ENCODE measurements around the gene PRDM16.

PRDM16 gene

GRCh38 chr1:3359351-3359750 lies 290.3 kb downstream of the PRDM16 start:
- DNase-seq (ENCODE audit: low read depth), result no peak
- H3K4me3 ChIP-seq (ENCODE audit: low read depth, low read length), result no peak overlapping the region
- TF ChIP-seq, protein P1, sequence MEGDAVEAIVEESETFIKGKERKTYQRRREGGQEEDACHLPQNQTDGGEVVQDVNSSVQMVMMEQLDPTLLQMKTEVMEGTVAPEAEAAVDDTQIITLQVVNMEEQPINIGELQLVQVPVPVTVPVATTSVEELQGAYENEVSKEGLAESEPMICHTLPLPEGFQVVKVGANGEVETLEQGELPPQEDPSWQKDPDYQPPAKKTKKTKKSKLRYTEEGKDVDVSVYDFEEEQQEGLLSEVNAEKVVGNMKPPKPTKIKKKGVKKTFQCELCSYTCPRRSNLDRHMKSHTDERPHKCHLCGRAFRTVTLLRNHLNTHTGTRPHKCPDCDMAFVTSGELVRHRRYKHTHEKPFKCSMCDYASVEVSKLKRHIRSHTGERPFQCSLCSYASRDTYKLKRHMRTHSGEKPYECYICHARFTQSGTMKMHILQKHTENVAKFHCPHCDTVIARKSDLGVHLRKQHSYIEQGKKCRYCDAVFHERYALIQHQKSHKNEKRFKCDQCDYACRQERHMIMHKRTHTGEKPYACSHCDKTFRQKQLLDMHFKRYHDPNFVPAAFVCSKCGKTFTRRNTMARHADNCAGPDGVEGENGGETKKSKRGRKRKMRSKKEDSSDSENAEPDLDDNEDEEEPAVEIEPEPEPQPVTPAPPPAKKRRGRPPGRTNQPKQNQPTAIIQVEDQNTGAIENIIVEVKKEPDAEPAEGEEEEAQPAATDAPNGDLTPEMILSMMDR (IDR thresholded peaks at IDR 0.05; ENCODE audit: low read depth, low read length, missing control alignments), result no peak

- TF ChIP-seq, protein P1 (IDR thresholded peaks at IDR 0.05; ENCODE audit: low read depth, low read length, missing control alignments), result no peak
- DNase-seq (ENCODE audit: low read depth), result no peak
- H3K4me3 ChIP-seq (ENCODE audit: low read depth, low read length), result no peak overlapping the region
Observed at GRCh38 chr1:3359756-3360440, 290.9 kb downstream of the PRDM16 start.

DNA sequence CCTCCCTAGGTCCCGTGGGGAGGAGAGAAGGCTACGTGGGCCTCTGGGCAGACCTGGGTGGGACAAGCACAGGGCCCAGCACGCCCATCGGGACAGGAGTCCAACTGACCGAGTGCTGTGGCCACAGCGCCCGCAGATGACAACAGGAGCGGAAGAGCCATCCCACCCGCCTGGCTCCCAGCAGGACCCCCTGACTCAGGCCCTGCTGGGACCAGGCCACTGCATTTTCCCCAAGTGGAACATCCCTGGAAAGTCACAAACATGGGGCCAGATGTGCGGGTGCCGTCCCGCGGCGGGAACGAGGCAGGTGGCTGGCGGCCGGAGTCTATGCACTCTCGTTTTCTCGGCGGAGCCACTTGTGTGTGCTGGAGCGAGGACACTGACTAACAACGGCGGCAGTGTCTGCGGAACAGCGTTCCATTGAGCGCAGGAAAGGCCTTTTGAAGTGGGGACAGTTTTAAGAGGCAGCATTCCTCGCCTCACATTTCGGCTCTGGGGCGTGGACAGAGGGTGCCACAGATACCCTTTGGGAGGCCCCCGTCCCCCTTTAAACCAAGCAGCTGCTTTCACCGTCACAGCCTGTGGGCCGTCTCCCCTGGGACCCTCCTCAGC lies 291.7 kb downstream of the PRDM16 start:
- TF ChIP-seq, protein P1 (IDR thresholded peaks at IDR 0.05; ENCODE audit: low read depth, low read length, missing control alignments), result no peak
- no peak overlapping the region for H3K4me3 ChIP-seq (ENCODE audit: low read depth, low read length)
- DNase-seq (ENCODE audit: low read depth), result no peak

- TF ChIP-seq, protein P1 (IDR thresholded peaks at IDR 0.05; ENCODE audit: low read depth, low read length, missing control alignments), result no peak
- no peak for DNase-seq (ENCODE audit: low read depth)
- H3K4me3 ChIP-seq (ENCODE audit: low read depth, low read length), result no peak overlapping the region
Observed at GRCh38 chr1:3363023-3363422, 294.0 kb downstream of the PRDM16 start.

DNA sequence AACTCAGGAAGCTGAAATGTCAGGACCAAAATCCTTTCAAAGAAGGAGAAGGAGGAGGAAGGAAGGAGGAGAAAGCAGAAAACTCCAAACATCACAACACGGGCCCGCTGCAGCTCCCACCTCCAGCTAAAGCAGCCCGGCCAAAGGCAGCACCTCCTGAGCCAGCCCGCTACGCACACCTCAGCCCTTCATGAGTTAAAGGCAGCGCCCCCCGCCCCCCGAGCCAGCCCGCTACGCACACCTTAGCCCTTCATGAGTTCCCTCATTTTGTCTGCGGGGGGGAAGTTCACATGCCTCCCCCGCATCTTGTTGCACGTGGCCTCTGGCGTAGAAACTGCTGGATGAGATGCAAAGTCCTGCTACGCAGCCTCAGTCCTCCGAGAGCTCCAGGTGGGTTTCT lies 294.8 kb downstream of the PRDM16 start:
- no peak for DNase-seq (ENCODE audit: low read depth)
- no peak overlapping the region for H3K4me3 ChIP-seq (ENCODE audit: low read depth, low read length)
- TF ChIP-seq, protein P1 (IDR thresholded peaks at IDR 0.05; ENCODE audit: low read depth, low read length, missing control alignments), result no peak

DNA sequence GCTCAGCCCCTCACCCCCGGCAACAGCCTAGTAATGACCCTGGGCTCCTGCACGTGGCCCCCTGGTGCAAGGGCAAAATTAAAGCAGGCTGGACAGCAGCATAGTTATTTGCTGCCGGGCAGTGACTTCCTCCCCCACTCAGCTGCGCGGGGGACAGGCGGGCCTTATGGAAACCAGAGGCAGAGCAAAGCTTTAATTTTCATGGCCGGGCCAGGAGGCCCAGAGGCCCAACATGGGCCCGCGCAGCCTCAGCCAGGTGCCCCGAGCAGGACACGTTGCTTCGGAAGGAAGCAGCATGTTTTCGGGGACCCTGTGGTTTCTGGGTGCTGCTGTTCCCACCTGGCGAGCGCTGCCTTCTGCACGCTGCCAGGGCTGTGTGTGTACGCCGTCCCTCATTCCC lies 295.5 kb downstream of the PRDM16 start:
- no peak for DNase-seq (ENCODE audit: low read depth)
- H3K4me3 ChIP-seq (ENCODE audit: low read depth, low read length), result no peak overlapping the region
- TF ChIP-seq, protein P1 (IDR thresholded peaks at IDR 0.05; ENCODE audit: low read depth, low read length, missing control alignments), result no peak

- H3K4me3 ChIP-seq (ENCODE audit: low read depth, low read length), result no peak overlapping the region
- TF ChIP-seq, protein P1 (IDR thresholded peaks at IDR 0.05; ENCODE audit: low read depth, low read length, missing control alignments), result no peak
- no peak for DNase-seq (ENCODE audit: low read depth)
Observed at GRCh38 chr1:3364983-3365382, 296.0 kb downstream of the PRDM16 start.
